GM18502 (cell line): ENCODE measurements around the gene LMAN1.

Experiments used
- ATAC-seq: cut with Tn5 transposase; IDR thresholded peaks from one replicate; pipeline ENCODE4 v1.9.1; 2021; ENCODE audit warnings: mild to moderate bottlenecking; ENCODE audit not compliant: unreplicated experiment, poor library complexity

Gene LMAN1, protein sequence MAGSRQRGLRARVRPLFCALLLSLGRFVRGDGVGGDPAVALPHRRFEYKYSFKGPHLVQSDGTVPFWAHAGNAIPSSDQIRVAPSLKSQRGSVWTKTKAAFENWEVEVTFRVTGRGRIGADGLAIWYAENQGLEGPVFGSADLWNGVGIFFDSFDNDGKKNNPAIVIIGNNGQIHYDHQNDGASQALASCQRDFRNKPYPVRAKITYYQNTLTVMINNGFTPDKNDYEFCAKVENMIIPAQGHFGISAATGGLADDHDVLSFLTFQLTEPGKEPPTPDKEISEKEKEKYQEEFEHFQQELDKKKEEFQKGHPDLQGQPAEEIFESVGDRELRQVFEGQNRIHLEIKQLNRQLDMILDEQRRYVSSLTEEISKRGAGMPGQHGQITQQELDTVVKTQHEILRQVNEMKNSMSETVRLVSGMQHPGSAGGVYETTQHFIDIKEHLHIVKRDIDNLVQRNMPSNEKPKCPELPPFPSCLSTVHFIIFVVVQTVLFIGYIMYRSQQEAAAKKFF

DNA sequence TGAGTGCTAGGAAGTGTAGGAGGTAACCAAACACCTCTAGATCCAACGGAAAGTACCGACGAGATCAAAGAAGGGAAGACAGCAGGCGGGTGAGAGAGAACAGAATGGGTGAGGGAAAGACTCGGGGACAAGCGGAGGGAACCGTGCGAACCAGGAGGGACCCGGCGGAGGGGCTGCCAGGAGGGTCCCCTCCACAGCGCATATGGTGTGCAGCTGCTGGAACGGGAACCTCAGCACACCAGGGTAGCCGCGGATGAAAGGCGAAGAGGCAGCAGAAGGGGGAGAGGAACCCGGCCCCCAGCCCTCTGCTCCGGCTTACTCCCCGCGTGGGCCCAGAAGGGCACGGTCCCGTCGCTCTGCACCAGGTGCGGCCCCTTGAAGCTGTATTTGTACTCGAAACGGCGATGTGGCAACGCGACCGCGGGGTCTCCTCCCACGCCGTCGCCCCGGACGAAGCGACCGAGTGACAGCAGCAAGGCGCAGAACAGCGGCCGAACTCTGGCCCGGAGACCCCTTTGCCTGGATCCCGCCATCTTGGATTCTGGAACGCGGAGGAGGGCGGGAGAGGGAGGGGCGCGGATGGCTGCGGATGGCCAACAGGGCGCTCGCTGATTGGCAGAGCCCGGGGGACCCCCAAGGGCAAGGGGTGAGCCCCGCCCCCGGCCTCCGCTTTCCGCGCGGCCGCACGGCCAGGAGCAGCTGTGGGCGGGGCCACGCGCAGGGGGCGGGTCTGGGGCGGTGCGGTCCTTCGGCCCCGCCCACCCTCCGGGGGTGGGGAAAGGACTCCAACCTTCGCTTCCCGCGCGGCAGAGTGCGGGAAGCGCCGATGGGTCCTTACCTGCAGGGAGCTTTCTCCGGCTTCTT lies at the start of gene LMAN1:
LMAN1 (minus strand) TSS at position 554 of the 864 bp plus-strand sequence; CDS start at position 533, 21 bp downstream.
- ATAC-seq, result peak; percentile 94

DNA sequence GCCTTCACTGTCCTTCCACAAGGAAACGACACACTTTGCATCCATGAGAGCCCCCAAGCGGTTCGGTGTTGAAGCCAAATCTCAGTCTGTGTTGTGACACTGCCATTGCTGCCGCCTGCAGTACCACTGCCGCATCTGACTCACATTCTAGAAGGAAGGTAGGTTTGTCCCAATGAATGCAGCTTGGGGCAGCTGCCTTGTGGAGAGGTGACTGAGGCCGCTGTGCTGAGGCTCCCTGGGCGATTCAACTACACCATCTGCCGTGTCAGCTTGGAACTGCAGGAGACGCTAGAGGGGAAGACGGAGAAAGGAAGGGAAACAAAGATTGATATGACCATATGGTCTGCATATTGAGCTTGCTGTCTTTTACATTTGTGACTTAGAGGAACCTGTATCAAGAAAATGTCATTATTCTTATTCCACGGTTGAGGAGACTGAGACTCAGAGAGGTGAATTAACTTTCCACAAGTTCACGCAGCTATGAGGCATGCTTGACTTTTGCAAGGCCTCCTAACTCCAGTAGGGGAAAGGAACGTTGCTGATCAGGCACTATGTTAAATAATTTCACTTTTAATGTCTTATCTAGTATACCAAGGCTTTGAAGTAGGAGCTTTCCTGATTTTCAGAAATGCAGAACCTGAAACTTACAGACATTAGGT lies 43.5 kb upstream of the LMAN1 start:
- ATAC-seq, result peak; percentile 98

DNA sequence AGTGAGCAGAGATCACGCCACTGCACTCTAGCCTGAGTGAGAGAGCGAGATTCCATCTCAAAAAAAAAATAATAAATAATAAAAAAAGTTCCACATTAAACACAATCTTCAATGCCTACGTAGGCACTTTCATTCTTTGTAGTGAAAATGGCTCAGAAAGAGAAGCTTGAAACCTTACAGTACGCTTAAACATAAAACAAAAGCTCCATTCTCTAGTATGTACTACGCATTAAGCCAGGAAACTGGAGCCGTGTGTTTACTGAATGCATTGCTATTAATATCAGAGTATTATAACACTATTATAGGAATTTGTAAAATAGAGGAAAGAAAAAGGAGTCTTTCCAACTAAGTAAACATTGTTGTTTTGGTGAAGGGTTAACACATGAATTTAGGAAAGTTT lies 41.3 kb upstream of the LMAN1 start:
- ATAC-seq, result no peak

DNA sequence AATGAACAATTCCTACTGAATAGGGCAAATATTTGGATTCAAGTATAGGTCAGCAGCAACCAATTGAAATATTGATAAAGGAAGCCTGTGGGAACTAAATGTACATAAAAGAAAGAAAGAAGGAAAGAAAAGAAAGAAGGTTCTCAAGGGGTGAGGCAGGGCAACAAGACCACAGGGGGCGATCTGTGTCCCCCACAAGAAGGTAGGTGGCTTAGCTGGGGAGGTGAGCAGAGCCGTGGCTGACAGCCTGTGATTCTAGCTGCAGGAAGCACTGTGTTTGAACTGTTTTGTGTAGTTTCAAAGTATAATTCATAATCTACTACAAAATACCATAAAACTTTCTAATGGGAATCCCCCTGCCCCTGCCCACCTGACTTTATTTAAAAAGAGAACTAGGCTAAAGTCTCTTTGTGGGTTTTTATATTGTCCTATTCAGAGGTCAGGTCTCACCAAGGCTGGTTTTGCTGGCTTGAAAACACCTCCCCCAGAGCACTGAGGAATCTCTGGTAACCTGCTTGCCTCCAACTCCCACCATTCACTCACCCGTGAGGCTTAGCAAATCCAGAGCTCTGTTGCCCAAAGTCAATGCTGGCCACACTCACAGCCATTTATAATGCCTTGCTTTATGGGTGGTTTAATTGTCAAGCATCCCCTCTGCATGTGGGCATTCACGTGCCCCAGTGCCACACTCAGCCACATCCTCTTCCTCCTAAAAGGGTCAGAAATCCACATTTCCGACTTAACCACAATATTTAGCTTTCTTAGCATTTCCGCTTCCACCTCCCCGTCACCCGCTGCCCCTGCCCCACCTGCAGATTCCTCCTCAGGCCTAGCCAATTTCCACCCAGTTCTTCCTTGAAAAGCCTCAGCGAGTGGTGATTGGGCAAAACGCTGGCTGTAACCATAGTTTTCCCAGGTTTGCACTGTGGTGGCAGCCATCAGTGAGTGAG lies 36.4 kb upstream of the LMAN1 start:
- no peak for ATAC-seq

DNA sequence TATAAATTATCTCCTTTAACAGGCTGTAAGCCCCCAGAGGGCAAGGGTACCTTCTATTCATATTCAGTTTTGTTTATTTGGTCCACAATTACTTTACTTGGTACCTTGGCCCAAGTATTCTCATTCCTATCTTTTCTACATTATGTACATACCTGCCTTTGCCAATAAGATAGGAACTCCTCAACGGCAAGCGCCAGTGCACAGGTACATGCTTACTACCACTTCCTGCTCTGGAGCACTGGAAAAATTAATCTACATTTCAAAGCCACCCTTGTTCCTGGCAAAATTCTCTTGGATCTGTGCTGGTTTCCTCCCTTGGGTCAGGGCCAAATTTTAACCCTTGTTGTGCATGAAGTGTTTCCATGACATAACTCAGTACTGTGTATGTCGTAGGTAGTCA lies 34.3 kb upstream of the LMAN1 start:
- no peak for ATAC-seq

DNA sequence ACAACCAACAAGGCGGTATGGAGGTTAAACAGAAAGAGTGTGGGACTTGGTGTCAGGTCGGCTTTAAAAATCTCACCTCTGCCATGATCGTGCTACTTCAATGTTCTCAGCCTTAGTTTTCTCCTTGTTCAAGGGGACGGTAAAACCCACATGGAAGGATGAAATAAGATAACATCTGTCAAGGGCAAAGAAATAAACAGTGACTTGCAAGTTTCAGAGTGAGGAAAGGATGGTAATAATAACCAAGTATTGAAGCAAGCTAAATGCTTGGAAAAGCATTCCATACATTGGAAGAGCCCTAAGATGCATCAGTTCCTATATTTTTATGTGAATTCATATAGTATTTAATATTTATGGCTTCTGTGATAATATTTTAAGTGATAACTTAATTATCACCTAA lies 29.8 kb upstream of the LMAN1 start:
- no peak for ATAC-seq

DNA sequence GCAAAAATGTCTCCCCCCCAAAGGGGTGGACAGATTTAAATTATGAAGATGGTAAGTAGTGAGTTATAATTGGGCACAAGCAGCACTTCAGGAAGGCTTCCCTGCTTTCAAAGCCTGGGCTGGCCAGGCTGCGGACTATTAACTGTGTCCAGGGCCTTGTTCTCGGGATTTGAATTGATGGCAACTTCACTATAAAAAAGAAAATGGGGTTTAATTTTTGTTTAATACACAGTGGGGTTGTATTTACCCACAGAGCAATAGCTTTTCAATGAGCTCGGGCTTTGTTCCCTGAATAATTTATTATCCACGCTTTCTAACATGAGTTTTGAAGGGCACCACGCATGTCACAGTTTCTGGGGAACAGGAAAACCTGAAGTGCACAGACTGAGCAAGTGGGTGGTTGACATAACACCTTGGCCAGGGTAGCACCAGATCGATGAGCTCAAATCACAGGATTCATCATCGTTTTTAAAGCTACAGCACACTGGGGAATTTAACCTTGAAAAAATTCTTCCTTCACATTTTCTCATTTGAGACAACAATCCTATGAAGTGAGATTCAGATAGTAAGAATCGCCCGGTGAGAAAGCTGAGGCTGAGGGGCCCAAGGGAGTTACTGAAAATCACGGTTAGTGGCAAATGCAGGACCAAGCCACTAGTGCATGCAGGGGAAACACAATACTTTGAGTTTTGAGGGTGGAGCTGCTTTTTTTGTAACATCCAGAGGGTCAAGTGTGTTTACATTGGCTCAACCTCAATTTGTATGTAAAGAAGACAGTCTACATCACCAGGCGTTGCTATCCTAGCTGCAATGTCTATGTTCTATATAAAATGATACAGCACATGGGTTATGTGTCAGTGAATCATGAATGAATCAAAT lies 28.9 kb upstream of the LMAN1 start:
- ATAC-seq, result no peak

DNA sequence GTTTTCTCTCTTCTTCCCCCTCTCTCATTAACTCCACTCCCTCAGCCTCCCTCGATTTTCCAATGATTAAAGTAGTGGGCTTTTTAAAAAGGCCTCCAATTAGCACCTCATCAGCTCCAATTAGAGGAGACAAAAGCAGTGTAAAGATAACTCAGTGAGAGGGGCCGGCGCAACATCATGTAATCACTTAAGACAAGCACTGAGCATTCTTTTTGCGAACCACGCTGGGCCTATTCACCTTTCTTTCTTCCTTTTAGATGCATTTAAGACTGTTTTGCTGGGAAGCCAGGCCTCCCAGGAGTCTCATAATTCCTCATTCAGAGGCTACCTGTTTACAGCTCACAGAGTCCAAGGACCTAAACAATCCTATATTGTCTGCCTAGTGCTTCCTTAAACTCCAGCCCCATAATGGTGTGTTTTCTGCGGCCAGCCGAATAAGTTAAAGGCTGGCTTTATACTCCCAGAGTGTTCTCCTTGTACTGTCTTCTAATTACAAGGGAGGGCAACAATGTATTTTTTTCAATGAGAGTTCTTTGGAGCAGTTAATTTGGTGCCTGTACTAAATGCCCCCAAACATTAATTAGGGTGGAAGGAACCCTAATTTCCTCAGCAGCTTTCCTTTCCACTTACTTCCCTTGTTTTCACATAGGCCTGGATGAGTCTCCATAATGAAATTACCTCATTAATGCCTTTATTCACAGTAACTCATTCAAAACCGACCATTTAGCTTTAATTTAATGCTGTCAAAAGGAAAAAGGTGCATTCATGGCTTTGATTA lies 28.0 kb upstream of the LMAN1 start:
- ATAC-seq, result no peak

DNA sequence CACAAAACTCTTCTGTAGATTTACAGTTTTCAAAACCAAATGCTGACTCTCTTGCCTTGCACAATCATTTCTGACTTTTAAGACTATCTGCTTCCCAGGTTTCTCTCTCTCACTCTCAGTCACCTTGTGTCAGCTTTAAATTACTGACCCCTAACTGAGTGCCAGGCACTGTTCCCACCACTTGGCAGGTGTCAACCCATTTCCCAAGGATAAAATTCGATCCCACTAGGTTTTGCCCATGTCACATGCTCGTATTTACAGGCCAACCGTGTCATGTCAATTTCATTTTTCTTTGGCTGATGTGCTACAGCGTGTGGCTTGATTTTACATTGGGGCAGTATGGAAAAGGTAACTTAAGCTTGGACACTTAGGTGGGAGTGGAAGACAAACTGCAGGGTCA lies 26.1 kb upstream of the LMAN1 start:
- ATAC-seq, result no peak

DNA sequence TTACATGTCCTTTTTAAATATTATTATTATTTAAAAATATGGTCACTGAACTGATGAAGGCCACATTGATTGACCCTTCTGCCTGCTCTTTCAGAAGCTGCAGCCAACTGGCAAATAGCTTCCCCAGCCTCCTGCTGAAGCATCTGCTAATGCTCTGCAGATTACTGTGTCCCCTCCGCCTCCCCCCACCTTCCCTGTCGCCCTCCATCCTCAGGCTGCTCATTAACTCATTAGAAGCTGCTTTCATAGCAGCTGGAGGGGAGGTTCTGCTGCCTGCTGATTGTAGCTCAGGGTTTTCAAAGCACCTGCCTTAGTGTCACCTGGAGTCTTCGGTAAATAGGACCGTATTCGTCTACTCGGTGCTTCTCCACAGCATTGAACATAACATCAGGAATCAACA lies 24.8 kb upstream of the LMAN1 start:
- no peak for ATAC-seq

DNA sequence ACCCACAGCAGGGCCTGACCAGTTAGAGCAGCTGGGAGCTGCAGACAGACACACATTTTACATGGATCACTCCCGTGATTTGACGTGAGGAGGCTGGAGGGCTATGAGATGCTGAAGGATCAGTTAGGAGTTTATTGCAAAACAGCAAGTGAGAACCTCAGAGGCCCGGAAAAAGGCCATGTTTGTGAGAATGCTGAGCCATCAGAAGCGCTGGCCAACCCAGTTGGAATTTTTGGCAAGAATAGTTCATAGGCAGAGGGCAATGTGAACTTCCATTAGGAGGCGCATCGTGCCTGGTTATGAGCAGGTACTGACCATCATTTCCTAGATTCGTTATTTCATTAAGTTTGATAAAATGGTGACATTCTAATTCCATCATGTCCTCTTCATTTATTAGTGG lies 23.3 kb upstream of the LMAN1 start:
- ATAC-seq, result no peak

DNA sequence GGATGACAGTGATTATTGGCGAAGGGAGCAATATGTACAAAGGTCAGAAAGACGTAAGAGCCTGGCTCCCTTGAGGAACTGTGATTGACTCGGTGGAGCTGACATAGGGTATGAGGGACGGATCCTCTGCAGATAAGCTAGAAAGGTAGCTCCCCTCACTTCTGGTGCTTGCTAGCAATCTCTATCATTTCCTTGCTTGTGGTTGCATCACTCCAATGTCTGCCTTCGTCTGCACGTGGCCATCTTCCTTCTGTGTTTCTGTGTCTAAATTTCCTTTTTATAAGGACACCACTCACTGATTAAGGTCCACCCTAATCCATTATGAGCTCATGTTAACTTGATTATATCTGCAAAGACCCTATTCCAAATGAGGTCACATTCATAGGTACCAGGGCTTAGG lies 22.9 kb upstream of the LMAN1 start:
- ATAC-seq, result no peak

DNA sequence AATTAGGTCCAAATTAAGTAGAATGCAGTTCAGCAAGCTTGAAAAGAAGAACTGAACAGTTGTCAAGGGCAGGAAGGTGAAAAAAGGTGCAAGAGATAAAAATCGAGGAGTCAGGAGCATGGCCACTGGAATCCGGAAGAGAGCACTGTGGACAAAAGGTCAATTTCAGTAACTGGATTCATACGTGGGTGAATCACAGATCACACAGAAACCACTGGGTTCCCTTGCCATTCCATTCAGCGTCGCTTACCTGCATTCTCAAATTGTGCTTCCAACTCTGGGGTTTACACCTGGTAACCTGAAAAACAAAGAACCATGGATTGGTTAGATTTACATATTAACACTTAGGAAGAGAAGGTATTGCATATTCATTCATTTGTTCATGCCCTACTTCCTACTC lies 21.6 kb upstream of the LMAN1 start:
- ATAC-seq, result no peak

DNA sequence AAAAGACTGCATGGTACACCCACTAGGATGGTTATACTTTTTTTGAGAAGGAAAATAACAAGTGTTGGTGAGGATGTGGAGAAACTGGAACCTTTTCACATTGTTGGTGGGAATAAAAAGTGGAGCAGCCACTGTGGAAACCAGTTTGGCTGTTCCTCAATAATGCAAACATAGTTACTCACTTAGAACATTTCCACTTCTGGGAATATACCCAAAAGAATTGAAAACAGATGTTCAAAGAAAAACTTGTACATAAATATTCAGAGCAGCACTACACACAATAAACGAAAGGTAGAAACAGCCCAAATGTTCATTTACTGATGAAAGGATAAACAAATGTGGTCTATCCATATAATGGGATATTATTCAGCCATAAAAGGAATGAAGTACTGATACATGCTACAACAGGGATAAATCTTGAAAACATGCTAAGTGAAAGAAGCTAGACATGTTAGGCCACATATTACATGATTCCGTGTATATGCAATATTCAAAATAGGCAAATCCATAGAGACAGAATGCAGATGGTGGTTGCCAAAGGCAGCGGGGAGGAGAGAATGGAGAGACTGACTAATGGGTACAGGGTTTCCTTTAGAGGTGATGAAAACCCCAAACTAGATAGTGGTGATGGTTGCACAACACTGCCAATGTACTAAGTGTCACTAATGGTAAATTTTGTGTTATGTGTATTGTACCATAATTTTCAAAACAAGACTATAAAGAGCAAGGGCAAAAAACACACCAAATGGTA lies 20.9 kb upstream of the LMAN1 start:
- no peak for ATAC-seq

DNA sequence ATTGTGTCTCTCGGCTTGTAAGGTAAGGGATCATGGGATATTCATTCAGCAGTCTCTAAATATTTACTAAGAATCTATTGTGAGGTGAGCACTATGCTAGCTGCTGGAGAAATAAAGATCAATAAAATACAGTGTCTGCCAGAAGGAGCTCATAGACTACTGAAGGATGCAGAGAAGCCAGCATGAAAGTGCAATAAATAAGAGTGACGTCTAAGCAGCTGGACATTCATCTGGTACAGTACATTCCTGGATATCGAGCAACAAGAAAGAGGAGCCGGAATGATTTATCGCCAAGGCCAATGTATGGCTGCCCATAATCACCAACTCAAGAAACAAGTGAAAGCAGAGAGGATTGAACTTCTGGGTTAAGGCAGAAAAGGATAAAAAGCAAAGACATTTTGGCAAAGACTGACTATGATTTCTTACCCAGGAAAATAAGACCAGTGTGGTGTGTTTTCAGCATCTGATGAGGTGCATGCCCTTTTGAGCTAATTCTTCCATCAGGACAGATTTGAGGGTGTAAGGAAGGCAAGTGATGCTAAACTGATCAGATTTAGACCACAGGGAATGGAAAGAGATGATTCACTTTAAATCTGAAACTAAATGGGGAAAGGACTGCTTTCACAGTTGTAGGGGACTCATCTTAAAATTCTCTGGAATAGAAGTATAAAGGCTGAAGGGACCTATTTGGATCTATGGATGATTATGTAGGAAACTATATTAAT lies 18.7 kb upstream of the LMAN1 start:
- ATAC-seq, result no peak

DNA sequence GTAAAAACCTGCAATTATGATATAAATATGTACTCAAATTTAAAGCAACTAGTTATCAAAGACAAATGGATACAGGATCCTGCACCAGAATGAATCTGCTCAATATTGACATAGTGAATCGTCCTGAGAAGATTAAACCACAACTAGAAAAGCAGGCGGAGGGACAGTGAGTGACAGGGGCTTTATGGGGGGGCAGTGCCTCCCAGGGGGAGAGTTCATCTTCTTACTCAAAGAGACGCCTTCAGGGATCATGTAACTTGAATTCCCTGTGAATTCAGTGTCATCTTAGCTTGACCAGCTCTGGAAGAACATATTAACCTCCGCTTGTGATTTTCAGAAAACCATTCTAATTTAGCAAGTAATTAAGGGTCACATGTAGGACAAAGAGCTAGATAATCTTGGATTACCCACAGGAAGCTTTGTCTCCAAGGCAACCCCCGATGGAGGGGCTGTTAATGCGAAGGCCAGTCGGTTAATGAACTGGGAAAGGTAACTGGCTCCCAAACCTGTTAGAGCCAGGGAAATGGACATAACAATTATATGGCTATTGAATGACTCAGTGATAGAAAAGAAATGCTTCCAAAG lies 17.4 kb upstream of the LMAN1 start:
- no peak for ATAC-seq
